COLO829 (cell line): ENCODE measurements around the gene MANBA.

Experiments used
- DNase-seq: peaks from one replicate; pipeline ENCODE4 v3.0.0; 2012; ENCODE audit warnings: low spot score

Gene MANBA

GRCh38 chr4:102760645-102761295, at the start of gene MANBA:
Gene MANBA (minus strand): TSS chr4:102760968. CDS start chr4:102760894, 74 bp downstream.
- DNase-seq: peak; percentile 87

- DNase-seq: no peak
Observed at GRCh38 chr4:102809691-102810090, 48.9 kb upstream of the MANBA start.

- DNase-seq: no peak
Observed at GRCh38 chr4:102809190-102809589, 48.4 kb upstream of the MANBA start.

DNA sequence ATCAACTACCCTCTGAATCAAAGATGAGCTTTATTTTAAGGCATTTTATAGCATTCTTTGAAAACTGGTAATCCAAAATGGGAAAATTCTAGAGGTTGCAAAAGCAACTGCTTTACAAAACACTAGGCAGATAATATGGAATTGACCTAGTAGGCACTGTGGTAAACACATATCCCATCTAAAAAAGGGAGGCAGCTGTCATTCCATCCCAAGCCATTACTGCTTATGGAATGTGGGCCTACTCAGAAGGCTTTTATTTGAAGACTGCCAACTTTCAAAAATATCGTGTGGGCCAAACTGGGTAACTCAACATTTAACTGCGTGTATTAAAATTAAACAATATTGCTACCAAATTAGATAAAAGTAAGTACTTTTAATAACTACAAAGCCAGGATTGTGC, 47.2 kb upstream of the MANBA start:
- DNase-seq: no peak

DNA sequence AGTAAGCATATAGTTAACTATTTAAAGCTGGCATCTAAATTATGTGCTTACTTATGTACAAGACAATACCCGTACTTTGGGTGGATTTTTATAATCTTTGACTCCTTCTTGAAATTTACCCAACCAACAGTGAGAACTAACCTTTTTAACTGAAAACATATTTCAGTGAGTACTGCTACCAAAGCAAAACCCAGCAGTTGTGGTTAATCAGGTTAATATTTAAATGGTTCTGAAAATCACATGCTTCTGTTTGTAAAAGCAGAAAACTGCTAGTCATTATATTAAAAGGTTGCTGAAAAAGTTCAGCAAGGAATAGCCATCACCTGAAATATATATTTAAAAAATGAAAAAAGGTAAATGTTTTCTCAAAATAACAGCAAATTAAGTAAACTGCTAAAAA, 46.6 kb upstream of the MANBA start:
- no peak for DNase-seq

- no peak for DNase-seq
Observed at GRCh38 chr4:102799816-102800215, 39.0 kb upstream of the MANBA start.

GRCh38 chr4:102794999-102795398, 34.2 kb upstream of the MANBA start:
- no peak for DNase-seq

GRCh38 chr4:102792361-102792936, 31.7 kb upstream of the MANBA start:
- DNase-seq: no peak

DNA sequence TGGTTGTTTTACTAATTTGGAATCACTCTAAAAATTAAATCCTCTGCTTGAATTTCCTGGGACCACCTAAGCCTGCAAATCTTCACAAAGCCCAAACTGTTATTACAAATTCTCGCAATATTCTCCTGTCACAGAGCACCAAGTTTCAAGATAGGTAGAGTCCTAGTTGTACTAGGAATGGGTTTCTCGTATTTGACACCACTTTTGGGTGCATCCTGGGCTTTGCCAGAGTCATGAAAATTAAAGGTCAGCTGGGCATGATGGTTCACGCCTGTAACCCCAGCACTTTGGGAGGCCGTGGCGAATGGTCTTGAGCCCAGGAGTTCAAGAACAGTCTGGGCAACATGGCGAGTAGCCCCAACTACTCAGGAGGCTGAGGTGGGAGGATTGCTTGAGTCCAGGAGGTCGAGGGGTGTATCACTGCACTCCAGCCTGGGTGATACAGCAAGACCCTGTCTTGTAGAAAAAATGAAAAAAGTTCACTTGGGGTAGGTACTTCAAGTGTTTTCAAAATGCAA, 30.6 kb upstream of the MANBA start:
- no peak for DNase-seq

DNA sequence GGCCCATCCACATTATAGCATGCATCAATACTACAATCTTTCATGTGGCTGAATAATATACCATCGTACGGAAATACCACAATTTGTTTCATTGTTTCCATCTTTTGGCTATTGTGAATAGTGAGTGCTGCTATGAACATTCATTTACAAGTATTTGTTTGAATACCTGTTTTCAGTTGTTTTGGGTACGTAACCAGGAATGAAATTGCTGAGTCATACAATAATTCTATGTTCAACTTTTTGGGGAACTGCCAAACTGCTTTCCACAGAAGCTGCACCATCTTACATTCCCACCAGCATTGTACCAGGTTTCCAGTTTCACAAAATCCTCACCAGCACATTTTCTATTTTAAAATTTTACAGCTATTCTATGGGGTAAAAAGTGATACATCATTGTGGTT, 28.5 kb upstream of the MANBA start:
- DNase-seq: no peak

DNA sequence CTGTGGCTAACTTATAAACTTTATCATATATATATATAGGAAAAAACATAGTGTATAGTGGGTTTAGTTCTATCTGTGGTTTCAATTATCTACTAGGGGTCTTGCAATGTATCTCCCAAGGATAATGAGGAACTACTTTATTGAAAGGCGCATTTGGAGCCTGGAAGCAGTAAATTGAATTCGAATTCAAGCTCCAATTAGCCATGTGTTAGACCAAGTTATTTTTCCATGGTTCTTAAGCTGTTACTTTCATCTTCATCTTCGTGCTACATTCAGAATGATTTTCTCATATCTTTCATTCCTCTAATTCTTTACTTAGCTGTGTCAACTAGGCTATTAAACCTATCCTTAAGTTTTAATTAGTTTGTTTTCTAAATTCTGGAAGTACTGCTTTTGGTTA, 27.2 kb upstream of the MANBA start:
- no peak for DNase-seq

DNA sequence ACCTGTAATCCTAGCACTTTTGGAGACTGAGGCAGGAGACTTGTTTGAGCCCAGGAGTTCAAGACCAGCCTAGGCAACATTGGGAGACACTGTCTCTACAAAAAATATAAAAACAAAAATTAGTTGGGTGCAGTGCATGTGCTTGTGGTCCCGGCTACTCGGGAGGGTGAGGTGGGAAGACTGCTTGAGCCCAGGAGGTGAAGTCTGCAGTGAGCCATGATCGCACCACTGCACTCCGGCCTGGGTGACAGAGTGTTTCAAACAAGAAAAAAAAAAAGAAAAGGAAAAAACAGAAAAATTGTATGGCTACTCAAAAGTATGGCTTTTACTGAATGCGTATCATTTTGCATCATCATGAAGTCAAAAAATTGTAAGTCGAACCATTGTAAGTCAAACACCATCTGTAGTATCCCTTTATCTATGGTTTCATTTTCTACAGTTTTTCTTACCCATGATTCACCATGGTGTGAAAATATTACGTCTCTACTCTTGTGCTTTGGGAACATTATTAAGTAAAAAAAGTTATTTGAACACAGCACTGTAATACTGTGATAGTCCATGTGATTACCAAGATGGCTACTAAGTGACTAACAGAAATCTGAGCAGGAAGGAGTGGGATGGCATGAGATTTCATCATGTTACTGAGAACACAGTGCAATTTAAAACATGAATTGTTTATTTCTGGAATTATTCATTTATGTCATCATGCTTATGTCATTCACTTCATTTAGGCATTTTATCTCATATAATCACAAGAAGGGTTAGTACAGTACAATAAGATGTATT, 26.5 kb upstream of the MANBA start:
- DNase-seq: no peak

DNA sequence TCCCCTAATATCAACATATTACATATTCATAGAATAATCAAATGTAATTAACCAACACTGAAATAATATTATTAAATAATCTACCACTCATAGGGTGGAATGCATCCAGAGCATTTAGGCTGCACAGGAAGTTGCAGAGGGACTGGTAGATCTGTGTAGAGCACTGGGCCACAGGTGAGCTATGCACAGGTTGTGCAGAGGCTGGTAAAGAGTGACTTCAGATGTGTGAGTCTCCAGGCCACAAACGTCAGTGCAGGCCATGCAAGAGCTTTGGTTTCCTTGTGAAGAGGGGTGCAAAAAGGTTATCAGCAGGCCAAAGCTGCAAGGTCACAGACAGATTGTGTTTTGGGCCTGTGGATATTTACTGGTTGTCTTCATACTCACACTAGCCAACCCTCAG, 25.5 kb upstream of the MANBA start:
- DNase-seq: no peak

DNA sequence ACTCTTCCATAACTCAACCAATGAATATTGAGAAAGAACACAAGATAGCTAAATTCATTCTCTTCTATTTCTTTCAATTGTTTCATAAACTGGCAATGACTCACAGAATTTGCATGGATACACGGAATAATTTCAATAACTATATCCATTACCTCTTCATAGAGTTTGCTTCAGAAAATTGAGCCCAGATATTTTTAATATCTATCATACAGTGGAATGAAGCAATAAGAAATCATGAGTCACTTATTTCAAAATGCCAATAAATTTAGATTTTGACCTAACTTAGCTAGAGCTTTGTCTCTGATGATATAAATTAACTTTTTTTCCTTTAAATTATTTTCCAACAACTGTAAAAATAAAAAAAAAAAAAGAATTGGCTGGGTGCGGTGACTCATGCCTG, 22.2 kb upstream of the MANBA start:
- no peak for DNase-seq

GRCh38 chr4:102781570-102781969, 20.8 kb upstream of the MANBA start:
- no peak for DNase-seq

GRCh38 chr4:102780476-102781144, 19.8 kb upstream of the MANBA start:
- no peak for DNase-seq

DNA sequence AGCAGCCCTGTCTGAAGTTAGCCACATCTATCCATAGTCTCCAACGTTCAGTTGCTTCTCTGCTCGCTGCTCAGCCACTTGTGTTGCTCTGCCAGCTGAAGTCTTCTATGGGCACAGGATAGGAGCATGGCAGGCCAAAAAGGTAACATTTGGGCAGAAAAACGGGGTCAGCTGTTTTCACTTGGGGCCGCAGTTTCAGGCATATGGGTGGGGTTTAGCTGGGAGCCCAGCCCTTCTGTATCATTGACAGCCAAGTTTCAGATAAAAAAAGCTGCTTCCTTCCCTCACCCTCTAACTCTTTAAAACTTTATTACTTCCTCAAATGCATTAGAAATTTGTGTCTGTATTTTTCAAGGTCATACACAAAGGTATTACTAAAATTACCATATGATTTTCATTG, 18.4 kb upstream of the MANBA start:
- DNase-seq: no peak

GRCh38 chr4:102778720-102779119, 18.0 kb upstream of the MANBA start:
- DNase-seq: no peak

DNA sequence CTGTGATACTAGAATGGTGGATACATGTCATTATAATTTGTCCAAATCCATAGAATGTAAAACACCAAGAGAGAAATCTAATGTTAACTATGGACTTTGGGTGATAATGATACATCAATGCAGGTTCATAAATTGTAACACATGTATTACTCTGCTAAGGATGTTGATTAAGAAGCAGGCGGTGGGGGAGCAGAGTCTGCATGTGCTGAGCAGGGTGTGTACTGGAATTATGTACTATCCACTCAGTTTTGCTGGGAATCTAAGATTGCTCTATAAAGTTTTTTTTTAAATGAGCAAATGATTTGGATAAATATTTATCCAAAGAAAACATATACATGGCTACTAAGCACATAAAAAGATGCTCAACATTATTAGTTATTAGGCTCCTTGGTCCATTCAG, 15.0 kb upstream of the MANBA start:
- DNase-seq: no peak

DNA sequence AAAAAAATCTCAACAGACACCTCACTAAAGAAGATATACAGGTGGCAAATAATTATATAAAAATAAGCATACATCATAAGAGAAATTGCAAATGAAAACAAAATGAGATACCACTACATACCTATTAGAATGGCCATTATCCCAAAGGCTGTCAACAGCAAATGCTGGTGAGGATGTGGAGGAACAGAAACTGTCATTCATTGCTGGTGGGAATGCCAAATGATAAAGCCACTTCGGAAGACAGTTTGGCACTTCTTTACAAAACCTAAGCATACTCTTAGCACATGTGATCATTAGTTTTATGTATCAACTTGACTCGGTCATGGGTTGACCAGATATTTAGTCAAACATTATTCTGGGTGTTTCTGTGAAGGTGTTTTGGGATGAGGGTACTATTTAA, 13.5 kb upstream of the MANBA start:
- DNase-seq: no peak

GRCh38 chr4:102772738-102773340, 12.1 kb upstream of the MANBA start:
- DNase-seq: no peak

GRCh38 chr4:102764901-102765300, 4.1 kb upstream of the MANBA start:
- DNase-seq: no peak
